ENCODE results near the gene TMOD1.
"Not testable (repeated sequence)": the region's sequence is repeated elsewhere in the genome, so short reads cannot be mapped to it uniquely, and the experiment has no call there.

The TMOD1 gene

GRCh38 chr9:97501177-97501971 is at the start of gene TMOD1:
TSS of gene TMOD1 (plus strand) at chr9:97501666. CDS start at chr9:97524189, 22,523 bp downstream.
- peak; percentile 49 for DNase-seq

DNA sequence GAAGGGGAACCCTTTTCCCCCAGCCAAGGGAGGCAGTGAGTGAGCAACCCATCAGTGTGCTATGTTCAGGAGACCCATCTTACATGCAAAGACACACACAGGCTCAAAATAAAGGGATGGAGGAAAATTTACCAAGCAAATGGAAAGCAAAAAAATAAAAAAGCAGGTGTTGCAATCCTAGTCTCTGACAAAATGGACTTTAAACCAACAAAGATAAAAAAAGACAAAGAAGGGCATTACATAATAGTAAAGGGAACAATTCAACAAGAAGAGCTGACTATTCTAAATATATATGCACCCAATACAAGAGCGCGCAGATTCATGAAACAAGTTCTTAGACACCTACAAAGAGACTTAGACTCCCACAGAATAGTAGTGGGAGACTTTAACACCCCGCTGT is 47.9 kb upstream of the TMOD1 start:
- not testable (repeated sequence) for DNase-seq

GRCh38 chr9:97456841-97457240 is 44.6 kb upstream of the TMOD1 start:
- DNase-seq, result not testable (repeated sequence)

DNA sequence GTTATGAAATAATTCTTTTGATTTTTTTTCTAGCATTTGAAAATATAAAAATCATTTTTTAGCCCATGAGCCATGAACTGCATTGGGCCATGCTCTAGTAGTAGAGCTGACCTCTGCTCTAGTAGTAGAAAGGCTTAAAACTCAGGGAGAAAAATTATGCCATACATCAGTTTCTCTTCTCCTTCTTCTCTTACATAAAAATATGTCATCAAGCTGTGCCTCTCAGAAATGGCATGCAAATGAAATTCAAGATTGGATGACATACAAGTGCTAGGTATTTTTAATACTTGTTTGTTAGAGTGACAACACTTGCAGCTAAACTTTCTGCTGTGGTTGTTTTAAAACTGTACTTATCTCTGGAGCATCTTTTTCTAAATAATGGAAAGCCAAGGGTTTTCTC is 42.1 kb upstream of the TMOD1 start:
- no peak for DNase-seq

DNA sequence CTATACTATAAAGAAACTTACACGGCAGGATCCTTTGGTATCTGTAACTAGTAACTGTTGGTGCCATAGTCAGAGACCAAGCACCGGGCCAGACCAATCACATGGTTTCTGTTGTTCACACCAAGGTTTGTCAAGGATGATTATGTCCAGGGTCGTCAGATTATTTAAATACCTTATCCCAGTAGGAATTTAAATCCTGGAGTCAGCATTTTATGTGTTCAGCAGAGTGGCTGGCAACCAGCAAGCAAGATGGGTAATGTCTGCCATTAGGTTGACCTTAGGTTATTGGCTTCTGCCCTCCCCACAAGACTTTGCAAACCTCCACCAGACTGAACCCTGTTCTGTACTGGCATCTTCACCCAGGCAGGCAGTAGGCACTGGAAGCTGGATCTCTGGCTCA is 39.3 kb upstream of the TMOD1 start:
- DNase-seq, result no peak

GRCh38 chr9:97462914-97463313 is 38.6 kb upstream of the TMOD1 start:
- DNase-seq, result no peak

GRCh38 chr9:97468658-97469448 is 32.6 kb upstream of the TMOD1 start:
- DNase-seq, result peak; percentile 24

DNA sequence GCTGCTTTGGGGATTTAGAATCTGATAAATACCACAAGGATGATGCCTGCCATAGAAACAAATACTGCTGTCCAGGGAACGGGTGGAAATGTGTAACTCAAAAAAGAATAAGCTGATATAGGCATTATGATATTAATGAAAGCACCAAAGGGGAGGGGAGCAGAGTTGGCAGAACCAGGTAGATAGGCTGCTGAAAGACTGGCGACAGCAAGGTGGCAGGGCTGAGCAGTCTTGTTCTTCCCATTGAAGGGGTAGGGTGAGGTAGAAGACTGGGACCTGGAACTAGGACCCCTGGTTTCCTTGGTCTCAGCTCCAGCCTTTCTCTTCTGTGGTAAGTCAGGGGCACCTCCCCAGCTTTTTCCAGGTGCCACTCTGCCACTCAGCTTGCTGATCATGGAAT is 31.4 kb upstream of the TMOD1 start:
- no peak for DNase-seq

DNA sequence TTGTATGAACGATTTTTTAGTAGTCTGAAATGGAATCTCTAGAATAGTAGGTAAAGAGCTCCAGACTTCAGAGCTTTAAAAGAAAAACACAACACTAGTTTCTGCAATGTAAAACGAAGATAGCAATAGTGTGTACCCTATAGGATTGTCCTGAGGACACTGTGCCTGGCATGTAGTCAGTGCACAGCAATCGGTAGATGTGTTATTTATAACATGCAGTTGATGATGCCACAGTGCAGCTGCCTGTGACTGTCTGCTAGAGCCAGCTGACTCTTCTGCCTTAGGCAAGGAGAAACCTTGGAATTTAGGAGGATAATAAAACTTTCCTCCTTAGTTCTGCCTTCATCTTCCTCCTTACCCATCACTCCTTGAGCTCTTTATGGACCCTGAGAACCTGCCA is 27.7 kb upstream of the TMOD1 start:
- no peak for DNase-seq

GRCh38 chr9:97474372-97474925 is 27.0 kb upstream of the TMOD1 start:
- DNase-seq, result no peak

GRCh38 chr9:97475059-97475458 is 26.4 kb upstream of the TMOD1 start:
- DNase-seq, result no peak

- no peak for DNase-seq
Measured at GRCh38 chr9:97478301-97478981, 23.0 kb upstream of the TMOD1 start.

GRCh38 chr9:97479496-97480159 is 21.8 kb upstream of the TMOD1 start:
- DNase-seq, result no peak

DNA sequence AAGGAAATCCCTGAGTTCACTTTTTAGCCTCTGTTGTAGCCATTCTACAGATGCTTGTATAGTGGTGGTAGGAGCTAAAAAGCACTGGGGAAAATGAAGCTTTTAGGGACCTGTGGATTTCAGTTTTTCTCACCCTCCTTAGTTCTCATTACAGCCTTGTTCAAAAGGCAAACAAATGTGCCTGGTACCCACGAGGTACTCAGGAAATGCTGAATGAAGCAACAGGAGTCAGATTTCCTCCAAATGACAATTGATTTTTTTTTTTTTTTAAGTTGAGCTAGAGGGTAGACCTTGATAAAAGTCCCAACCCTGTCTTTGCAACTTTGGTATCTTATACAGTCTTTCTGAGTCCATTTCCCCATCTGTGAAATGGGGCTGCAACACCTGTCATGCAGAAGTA is 21.3 kb upstream of the TMOD1 start:
- DNase-seq, result no peak

GRCh38 chr9:97480749-97481148 is 20.7 kb upstream of the TMOD1 start:
- no peak for DNase-seq

- no peak for DNase-seq
Measured at GRCh38 chr9:97484134-97484533, 17.3 kb upstream of the TMOD1 start.

GRCh38 chr9:97487107-97487506 is 14.4 kb upstream of the TMOD1 start:
- DNase-seq, result no peak

DNA sequence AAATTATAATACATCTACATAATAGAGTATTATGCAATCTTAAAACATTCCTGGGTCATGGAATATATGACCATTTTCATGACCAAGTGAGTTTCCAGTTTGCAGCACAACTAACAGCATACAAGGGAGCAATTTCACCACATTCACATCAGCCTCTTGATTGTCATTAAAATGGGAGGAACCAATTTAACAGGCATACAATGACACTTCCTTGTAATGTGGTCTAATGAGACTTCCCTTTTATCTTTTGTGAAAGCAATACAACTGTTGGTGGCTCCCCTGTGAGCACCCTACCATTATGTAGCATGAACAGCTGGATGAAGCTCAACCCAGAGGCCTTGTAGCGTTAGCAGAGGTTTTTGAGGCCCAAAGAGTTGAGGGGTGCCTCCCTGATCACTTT is 13.6 kb upstream of the TMOD1 start:
- DNase-seq, result no peak

GRCh38 chr9:97491216-97491999 is 10.1 kb upstream of the TMOD1 start:
- no peak for DNase-seq

GRCh38 chr9:97497558-97498375 is 3.7 kb upstream of the TMOD1 start:
- not testable (repeated sequence) for DNase-seq

DNA sequence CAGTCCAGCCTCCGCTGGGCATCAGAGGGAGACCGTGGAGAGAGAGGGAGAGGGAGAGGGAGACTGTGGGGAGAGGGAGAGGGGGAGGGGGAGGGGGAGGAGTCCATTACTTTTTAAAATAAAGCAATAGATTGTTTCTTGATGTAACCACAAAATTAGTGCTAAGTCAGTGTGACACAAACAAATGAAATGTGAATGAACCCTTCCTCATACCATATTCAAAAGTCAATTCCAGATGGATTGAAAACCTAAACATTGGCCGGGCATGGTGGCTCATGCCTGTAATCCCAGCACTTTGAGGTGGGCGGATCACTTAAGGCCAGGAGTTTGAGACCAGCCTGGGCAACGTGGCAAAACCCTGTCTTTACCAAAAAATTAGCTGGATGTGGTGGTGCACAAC is 2.6 kb upstream of the TMOD1 start:
- not testable (repeated sequence) for DNase-seq

Measured in CD4-positive, alpha-beta T cell treated with Interleukin-6 for 4 hours (primary cell).